D721Med (cell line): ENCODE results near the gene SERPINB13.

Source experiments
- DNase-seq: peaks from one replicate; pipeline ENCODE4 v3.0.0; 2011; ENCODE audit warnings: low spot score; ENCODE audit not compliant: insufficient read length
- FAIRE-seq: peaks from 2 replicates; lab custom pipeline; 2011; peaks lifted over from hg19 to GRCh38; lab: Jason Lieb, UNC
- TF ChIP-seq, protein P1 (sequence below): IDR thresholded peaks from 2 replicates; pipeline ENCODE4 v1.5.1; 2012; ENCODE audit warnings: mild to moderate bottlenecking, control low read depth; ENCODE audit not compliant: insufficient read depth; ENCODE audit errors: missing control alignments

Gene SERPINB13

DNA sequence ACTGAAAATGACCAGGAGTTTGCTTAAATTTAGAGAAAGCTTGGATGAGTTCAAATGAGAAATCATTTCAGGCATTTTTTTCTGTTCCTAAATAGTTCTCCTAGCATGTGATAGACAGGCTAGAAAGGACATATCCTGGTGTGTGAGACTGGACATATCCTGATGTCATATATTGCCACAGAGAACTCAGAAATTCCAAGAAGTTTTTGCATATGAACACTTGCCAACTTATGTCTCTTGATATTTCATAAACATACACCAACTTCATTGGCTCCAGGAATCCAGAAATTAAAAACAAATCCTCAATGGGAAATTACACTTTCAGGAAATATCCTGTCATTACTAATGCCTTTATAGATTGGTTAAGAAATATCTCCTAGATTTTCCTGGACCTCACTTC, 59.8 kb downstream of the SERPINB13 start:
- TF ChIP-seq, protein P1, sequence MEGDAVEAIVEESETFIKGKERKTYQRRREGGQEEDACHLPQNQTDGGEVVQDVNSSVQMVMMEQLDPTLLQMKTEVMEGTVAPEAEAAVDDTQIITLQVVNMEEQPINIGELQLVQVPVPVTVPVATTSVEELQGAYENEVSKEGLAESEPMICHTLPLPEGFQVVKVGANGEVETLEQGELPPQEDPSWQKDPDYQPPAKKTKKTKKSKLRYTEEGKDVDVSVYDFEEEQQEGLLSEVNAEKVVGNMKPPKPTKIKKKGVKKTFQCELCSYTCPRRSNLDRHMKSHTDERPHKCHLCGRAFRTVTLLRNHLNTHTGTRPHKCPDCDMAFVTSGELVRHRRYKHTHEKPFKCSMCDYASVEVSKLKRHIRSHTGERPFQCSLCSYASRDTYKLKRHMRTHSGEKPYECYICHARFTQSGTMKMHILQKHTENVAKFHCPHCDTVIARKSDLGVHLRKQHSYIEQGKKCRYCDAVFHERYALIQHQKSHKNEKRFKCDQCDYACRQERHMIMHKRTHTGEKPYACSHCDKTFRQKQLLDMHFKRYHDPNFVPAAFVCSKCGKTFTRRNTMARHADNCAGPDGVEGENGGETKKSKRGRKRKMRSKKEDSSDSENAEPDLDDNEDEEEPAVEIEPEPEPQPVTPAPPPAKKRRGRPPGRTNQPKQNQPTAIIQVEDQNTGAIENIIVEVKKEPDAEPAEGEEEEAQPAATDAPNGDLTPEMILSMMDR = no peak
- FAIRE-seq = peak; percentile 96
- DNase-seq = no peak

DNA sequence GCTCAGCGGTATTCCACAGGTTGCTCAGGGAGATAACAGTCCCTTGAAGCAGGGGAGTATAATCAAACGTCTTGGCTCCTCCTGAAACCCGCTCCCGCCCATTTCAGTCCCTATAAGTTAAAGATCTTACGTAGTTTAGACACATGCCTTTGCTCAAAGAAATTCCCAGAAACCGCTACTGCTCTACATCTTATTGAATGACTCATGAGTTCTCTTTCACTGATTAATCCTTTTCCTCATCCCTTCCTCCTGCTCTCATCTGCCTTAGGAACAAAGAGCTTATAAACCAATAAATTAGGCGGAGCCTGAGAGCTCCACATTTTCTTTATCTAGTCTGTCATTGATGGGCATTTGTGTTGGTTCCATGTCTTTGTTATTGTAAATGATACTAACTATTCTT, 61.1 kb downstream of the SERPINB13 start:
- TF ChIP-seq, protein P1 = no peak
- FAIRE-seq (peak; percentile 73), DNase-seq (no peak)
